GM06990 (cell line): Measurements from ENCODE around the gene IMPG1.

Experiments
- DNase-seq: peaks from one replicate; pipeline ENCODE4 v3.0.0-alpha.2; 2011; ENCODE audit not compliant: insufficient read length; ENCODE audit errors: extremely low read depth
- H3K27me3 ChIP-seq: replicated peaks from 2 replicates; pipeline ENCODE4 v1.6.0; 2011; ENCODE audit warnings: low read length; ENCODE audit not compliant: control insufficient read depth, insufficient read depth
- H3K36me3 ChIP-seq: 2 replicates; pipeline ENCODE4 v1.5.1; 2011; ENCODE audit warnings: low read length; ENCODE audit not compliant: control insufficient read depth, insufficient read depth
- H3K4me3 ChIP-seq: replicated peaks from 2 replicates; pipeline ENCODE4 v1.5.1; 2011; ENCODE audit warnings: low read depth, mild to moderate bottlenecking, control low read depth, low read length
- TF ChIP-seq, protein P1 (sequence below): IDR thresholded peaks from 2 replicates; pipeline ENCODE4 v1.5.1; 2011; ENCODE audit warnings: low read length, control low read depth, mild to moderate bottlenecking, inconsistent platforms; ENCODE audit not compliant: insufficient read depth, poor library complexity, severe bottlenecking

IMPG1 gene

DNA sequence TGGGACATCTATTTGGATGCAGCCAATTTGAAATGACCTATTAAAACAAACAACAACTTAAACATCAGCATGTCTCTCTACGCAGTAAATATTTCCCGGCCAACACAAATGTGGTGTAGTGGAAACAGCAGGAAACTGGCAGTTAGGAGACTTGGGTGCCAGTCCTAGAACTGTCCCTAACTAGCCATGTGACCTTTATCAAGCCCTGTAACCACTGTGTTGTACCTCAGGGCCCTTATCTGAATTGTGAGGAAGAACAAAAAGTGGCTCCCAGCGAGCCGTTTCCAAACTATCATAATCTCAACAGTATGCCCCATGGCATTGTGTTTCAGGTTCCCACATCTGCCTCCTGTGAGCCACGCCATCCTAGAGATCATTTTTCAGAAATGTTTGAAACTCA lies 124.5 kb downstream of the IMPG1 start:
- TF ChIP-seq, protein P1, sequence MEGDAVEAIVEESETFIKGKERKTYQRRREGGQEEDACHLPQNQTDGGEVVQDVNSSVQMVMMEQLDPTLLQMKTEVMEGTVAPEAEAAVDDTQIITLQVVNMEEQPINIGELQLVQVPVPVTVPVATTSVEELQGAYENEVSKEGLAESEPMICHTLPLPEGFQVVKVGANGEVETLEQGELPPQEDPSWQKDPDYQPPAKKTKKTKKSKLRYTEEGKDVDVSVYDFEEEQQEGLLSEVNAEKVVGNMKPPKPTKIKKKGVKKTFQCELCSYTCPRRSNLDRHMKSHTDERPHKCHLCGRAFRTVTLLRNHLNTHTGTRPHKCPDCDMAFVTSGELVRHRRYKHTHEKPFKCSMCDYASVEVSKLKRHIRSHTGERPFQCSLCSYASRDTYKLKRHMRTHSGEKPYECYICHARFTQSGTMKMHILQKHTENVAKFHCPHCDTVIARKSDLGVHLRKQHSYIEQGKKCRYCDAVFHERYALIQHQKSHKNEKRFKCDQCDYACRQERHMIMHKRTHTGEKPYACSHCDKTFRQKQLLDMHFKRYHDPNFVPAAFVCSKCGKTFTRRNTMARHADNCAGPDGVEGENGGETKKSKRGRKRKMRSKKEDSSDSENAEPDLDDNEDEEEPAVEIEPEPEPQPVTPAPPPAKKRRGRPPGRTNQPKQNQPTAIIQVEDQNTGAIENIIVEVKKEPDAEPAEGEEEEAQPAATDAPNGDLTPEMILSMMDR, result no peak
- DNase-seq, result no peak
- H3K27me3 ChIP-seq, result no peaks in the 10 kb centered on the region

DNA sequence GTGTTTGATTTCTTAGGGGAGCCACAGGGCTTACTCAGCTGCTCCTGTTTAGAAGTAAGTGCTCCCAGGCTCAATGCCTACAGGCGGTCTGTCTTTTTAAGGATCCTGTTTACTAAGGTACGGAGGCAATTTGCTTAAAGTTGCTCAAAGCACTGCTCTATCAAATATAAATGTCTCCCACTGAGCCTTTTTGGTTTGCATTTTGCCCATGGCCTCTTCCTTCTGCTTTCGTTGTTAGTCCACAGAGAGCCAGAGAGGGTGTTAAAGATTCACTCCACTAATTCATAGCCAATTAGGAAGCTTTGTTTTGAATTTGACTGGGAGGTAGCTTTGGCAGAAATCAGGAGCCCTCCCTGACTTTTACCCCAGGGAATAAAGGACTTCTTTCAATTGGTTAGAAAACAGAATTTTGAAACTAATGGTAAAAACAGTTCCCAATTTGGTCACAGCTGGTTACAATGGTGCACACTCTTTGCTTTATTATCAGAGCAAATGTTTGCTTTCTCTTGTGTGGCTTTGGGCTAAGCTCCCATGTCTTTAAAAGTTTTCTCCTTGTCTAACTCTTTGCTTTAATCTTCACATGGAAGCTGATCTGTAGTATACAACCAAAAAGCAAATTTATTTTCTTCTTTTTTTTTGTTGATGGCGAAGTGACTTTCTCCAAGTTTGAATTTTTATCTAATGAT lies 126.2 kb downstream of the IMPG1 start:
- no peaks in the 10 kb centered on the region for H3K36me3 ChIP-seq
- DNase-seq, result no peak
- no peak overlapping the region for H3K4me3 ChIP-seq
- TF ChIP-seq, protein P1, result no peak
- H3K27me3 ChIP-seq, result no peaks in the 10 kb centered on the region

More for the DNA sequence above, 124.5 kb downstream of the IMPG1 start:
- H3K36me3 ChIP-seq, result no peaks in the 10 kb centered on the region
- no peak overlapping the region for H3K4me3 ChIP-seq

DNA sequence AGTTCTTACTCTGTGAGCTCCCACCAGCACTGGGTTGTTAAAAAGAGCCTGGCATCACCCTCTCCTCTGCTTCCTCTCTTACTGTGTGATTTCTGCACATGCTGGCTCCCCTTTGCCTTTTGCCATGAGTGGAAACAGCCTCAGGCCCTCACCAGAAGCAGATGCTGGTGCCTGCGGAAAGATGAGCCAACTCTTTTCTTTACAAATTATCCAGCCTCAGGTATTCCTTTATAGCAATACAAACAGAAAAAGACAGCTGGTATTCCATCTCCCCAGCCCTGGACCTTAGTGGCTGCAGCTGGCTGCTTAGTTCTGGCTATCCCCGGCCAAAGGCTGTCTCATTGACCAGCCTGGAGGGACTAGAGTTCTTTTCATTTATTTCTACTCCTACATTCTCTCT lies 129.1 kb downstream of the IMPG1 start:
- DNase-seq, result no peak
- Histone ChIP-seq H3K4me3 (no peak overlapping the region), H3K27me3 (no peaks in the 10 kb centered on the region), H3K36me3 (no peaks in the 10 kb centered on the region)
- TF ChIP-seq, protein P1, result no peak

DNA sequence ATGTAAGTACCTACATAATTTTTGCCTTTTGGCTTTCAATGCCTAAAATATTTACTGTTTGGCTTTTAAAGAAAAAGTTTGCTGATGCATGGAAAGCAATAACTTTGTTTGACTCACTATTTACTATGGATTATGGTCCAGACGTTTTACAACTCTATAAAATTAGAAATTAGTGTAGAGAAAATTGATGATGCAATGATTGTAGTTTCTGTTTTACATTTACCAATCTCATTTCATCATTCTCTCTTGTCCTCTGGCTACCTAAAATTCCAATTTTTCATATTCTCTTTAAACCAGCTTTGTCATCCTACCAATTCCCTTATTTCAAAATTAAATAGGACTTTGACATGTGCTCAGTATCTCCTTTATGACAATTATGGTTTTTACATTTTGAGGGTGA lies 131.0 kb downstream of the IMPG1 start:
- Histone ChIP-seq H3K36me3 (no peaks in the 10 kb centered on the region), H3K4me3 (no peak overlapping the region), H3K27me3 (no peaks in the 10 kb centered on the region)
- TF ChIP-seq, protein P1, result no peak
- DNase-seq, result no peak

DNA sequence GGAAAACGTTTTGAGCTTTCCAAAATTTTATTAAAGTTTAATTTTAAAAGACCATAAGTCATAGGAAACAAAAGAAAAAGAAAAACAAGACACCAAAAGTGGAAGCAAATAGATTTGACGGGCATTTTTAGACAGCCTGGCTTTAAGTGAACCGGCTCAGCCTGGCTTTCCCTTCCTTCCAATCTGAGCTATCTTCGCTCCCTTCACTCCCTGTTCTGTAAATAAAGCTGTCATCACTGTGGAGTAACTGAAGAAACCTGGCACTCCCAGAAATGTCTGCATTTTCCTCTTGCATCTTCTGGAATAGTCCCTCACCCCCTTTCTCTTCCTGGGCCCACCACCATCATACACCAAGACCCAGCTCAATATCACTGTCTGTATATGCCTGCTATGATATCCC lies 131.9 kb downstream of the IMPG1 start:
- Histone ChIP-seq H3K27me3 (no peaks in the 10 kb centered on the region), H3K4me3 (no peak overlapping the region), H3K36me3 (no peaks in the 10 kb centered on the region)
- TF ChIP-seq, protein P1, result no peak
- no peak for DNase-seq

DNA sequence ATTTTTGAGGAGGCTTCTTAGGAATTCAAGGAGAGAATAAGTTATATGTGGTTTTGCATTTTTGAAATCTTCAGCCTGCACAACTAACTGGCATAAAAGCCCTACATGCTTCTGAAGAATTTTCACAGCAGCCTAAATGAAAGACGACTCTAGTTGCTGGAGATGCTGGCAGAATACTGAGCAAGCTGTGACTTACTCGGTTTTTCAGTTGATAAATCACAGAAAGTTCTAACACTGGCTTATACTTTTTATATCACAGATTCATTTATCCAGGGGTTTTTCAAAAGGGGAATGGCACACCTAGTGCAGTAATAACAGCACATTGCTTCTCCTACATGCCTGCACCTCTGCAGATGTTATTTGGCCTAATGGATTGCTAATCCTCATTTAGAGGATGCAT lies 134.6 kb downstream of the IMPG1 start:
- Histone ChIP-seq H3K36me3 (no peaks in the 10 kb centered on the region), H3K27me3 (no peaks in the 10 kb centered on the region)
- TF ChIP-seq, protein P1, result no peak

More for the DNA sequence above, 134.6 kb downstream of the IMPG1 start:
- no peak overlapping the region for H3K4me3 ChIP-seq
- DNase-seq, result no peak
